Panc1 (cell line): Measurements from ENCODE around the gene CLCN4. TPM values are rescaled to one million over a fixed set of nuclear protein-coding genes. Genes with fewer than 3 reads are reported as not detected.

Source experiments
- ATAC-seq: fragments of 200-7000 bp; cut with Tn5 transposase; 2 replicates; pipeline ENCODE4 v1.9.1; 2020; ENCODE audit warnings: mild to moderate bottlenecking, moderate library complexity
- BruUV-seq: library from RNA; stranded (reverse); fragments of 400-500 nt; replicated peaks from 2 replicates; lab custom pipeline; 2021; lab: Mats Ljungman, UMichigan
- CTCF ChIA-PET: fragments of 300-600 bp; sonication (Branson Sonifier 250); formaldehyde crosslinking; loops from one replicate; lab custom pipeline; 2022; ENCODE audit warnings: antibody characterized with exemption; lab: Charles Lee
- POLR2A ChIA-PET: fragments of 300-600 bp; sonication (Branson Sonifier 250); formaldehyde crosslinking; loops from one replicate; lab custom pipeline; 2022; ENCODE audit warnings: antibody characterized with exemption; lab: Charles Lee
- DNase-seq: peaks from one replicate; pipeline ENCODE4 v3.0.0-alpha.2; 2010; ENCODE audit warnings: low read depth, low spot score
- H3K27ac ChIP-seq: 2 replicates; pipeline ENCODE4 v1.5.1; 2011; ENCODE audit warnings: mild to moderate bottlenecking, low read length, inconsistent platforms
- H3K27me3 ChIP-seq: fragments of 200-500 bp; sonication (Bioruptor generic); 2 replicates; pipeline ENCODE4 v1.6.0; 2014; ENCODE audit warnings: low read length, inconsistent platforms; ENCODE audit not compliant: control insufficient read depth, insufficient read depth
- H3K36me3 ChIP-seq: fragments of 200-500 bp; sonication (Bioruptor generic); 2 replicates; pipeline ENCODE4 v1.5.1; 2014; ENCODE audit warnings: inconsistent platforms, mild to moderate bottlenecking, low read length, moderate library complexity; ENCODE audit not compliant: control insufficient read depth, insufficient read depth
- H3K4me1 ChIP-seq: 2 replicates; pipeline ENCODE4 v1.5.1; 2011; ENCODE audit warnings: inconsistent platforms, mild to moderate bottlenecking, low read length, moderate library complexity; ENCODE audit not compliant: control insufficient read depth, insufficient read depth
- H3K4me3 ChIP-seq, 2 experiments: 2 replicates each; pipeline ENCODE4 v1.5.1; 2011 to 2012; ENCODE audit warnings: low read depth in 2 of 2, low read length in 2 of 2, mild to moderate bottlenecking in 2 of 2, inconsistent platforms in 1 of 2, moderate library complexity in 1 of 2
- H3K9me3 ChIP-seq: fragments of 200-500 bp; sonication (Bioruptor generic); 2 replicates; pipeline ENCODE4 v1.5.1; 2014; ENCODE audit warnings: low read depth, mild to moderate bottlenecking, inconsistent platforms, low read length, moderate library complexity; ENCODE audit not compliant: control insufficient read depth, insufficient read depth
- POLR2AphosphoS5 ChIP-seq: IDR thresholded peaks from 2 replicates; pipeline ENCODE4 v1.6.1; 2012; ENCODE audit warnings: mild to moderate bottlenecking, low read depth, low read length, moderate library complexity
- SIN3A ChIP-seq: IDR thresholded peaks from 2 replicates; pipeline ENCODE4 v1.6.1; 2012; ENCODE audit warnings: low read depth, mild to moderate bottlenecking, low read length, moderate library complexity, borderline replicate concordance; ENCODE audit not compliant: insufficient read depth
- TCF7L2 ChIP-seq: IDR thresholded peaks from 2 replicates; pipeline ENCODE4 v1.6.1; 2011; ENCODE audit warnings: mild to moderate bottlenecking, low read depth, low read length, inconsistent platforms
- in situ Hi-C: cut with HindIII; loops from 2 replicates; pipeline ENCODE4 v1.10.0; 2016; ENCODE audit warnings: low sequenced_read_pairs, low pct_unique_long_range_greater_than_20kb
- intact Hi-C: fragments of 100-400 bp; cut with micrococcal nuclease; formaldehyde crosslinking; loops from one replicate; pipeline ENCODE4 v1.10.0; 2022; ENCODE audit not compliant: unreplicated experiment
- total RNA-seq: library from RNA; stranded (reverse); gene quantifications from one replicate; pipeline ENCODE4 v1.2.1, GENCODE V29; 2021; ENCODE audit not compliant: unreplicated experiment
- TF ChIP-seq, protein P1 (sequence below), 2 experiments: IDR thresholded peaks; 2 replicates each; pipeline ENCODE4 v1.6.1; 2011 to 2012; ENCODE audit warnings: low read depth in 2 of 2, control low read depth in 1 of 2, low read length in 1 of 2, mild to moderate bottlenecking in 1 of 2, moderate library complexity in 1 of 2; ENCODE audit not compliant: insufficient read depth in 1 of 2
- TF ChIP-seq, protein P2 (sequence below): fragments of 450-650 bp; IDR thresholded peaks from 2 replicates; pipeline ENCODE4 v1.5.1; 2017; ENCODE audit warnings: mild to moderate bottlenecking

CLCN4 gene
- total RNA-seq, 1 experiment from 2014 or later = 2.5 TPM

DNA sequence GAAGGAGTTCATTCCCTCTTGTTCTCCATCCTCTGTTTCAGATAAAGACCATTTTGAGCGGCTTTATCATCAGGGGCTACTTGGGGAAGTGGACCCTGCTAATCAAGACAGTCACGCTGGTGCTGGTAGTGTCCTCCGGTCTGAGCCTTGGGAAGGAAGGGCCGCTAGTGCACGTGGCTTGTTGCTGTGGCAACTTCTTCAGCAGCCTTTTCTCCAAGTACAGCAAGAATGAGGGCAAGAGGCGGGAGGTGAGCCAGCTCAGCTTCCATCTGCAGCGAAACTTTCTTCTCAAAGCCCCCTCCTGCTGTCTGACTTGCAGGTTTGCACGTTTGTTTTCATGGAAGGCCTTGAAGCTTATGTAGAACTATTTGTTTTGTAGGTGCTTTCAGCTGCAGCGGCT is 49.5 kb downstream of the CLCN4 start:
- Histone ChIP-seq H3K27ac (no peak overlapping the region), H3K36me3 (no peaks in the 10 kb centered on the region), H3K9me3 (no peaks in the 10 kb centered on the region), H3K4me1 (no peaks in the 10 kb centered on the region), H3K4me3 (no peak overlapping the region), H3K27me3 (no peaks in the 10 kb centered on the region)
- TF ChIP-seq, protein P1, sequence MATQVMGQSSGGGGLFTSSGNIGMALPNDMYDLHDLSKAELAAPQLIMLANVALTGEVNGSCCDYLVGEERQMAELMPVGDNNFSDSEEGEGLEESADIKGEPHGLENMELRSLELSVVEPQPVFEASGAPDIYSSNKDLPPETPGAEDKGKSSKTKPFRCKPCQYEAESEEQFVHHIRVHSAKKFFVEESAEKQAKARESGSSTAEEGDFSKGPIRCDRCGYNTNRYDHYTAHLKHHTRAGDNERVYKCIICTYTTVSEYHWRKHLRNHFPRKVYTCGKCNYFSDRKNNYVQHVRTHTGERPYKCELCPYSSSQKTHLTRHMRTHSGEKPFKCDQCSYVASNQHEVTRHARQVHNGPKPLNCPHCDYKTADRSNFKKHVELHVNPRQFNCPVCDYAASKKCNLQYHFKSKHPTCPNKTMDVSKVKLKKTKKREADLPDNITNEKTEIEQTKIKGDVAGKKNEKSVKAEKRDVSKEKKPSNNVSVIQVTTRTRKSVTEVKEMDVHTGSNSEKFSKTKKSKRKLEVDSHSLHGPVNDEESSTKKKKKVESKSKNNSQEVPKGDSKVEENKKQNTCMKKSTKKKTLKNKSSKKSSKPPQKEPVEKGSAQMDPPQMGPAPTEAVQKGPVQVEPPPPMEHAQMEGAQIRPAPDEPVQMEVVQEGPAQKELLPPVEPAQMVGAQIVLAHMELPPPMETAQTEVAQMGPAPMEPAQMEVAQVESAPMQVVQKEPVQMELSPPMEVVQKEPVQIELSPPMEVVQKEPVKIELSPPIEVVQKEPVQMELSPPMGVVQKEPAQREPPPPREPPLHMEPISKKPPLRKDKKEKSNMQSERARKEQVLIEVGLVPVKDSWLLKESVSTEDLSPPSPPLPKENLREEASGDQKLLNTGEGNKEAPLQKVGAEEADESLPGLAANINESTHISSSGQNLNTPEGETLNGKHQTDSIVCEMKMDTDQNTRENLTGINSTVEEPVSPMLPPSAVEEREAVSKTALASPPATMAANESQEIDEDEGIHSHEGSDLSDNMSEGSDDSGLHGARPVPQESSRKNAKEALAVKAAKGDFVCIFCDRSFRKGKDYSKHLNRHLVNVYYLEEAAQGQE (IDR thresholded peaks at IDR 0.05; ENCODE audit: insufficient read depth in 1 of 2, low read depth in 2 of 2, low read length in 1 of 2) = no peak
- BruUV-seq = no TSS peak
- CTCF ChIA-PET = no interaction called here
- no peak for ATAC-seq
- POLR2A ChIA-PET = no interaction called here
- intact Hi-C loops (no loop called here), in situ Hi-C loops (no loop called here)
- no peak for DNase-seq

DNA sequence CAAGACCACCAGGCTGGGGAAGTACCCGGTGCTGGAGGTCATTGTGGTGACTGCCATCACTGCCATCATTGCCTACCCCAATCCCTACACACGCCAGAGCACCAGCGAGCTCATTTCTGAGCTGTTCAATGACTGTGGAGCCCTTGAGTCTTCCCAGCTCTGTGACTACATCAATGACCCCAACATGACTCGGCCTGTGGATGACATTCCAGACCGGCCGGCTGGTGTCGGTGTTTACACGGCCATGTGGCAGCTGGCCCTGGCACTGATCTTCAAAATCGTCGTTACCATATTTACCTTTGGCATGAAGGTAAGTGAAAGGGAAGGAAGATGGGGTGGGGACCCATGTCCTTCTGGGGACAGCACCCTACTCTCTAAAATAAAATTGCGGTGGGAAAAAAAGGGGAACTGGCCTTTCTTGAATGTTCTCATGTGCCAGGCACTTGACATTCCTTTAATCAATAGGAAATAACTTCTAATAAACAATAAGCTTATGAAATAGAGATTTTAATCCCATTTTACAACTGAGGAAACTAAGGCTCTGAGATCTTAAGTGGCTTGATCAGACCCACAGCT is 51.6 kb downstream of the CLCN4 start:
- CTCF ChIA-PET = no interaction called here
- H3K27me3 ChIP-seq = no peaks in the 10 kb centered on the region
- no TSS peak for BruUV-seq
- intact Hi-C loops (no loop called here), in situ Hi-C loops (no loop called here)
- H3K27ac ChIP-seq = no peak overlapping the region
- POLR2A ChIA-PET = no interaction called here
- no peaks in the 10 kb centered on the region for H3K4me1 ChIP-seq
- H3K36me3 ChIP-seq = no peaks in the 10 kb centered on the region
- DNase-seq (no peak), ATAC-seq (no peak)
- TF ChIP-seq TCF7L2 (no peak), POLR2AphosphoS5 (no peak), SIN3A (no peak)
- TF ChIP-seq, protein P1 (IDR thresholded peaks at IDR 0.05; ENCODE audit: insufficient read depth in 1 of 2, low read depth in 2 of 2, low read length in 1 of 2) = no peak
- TF ChIP-seq, protein P2, sequence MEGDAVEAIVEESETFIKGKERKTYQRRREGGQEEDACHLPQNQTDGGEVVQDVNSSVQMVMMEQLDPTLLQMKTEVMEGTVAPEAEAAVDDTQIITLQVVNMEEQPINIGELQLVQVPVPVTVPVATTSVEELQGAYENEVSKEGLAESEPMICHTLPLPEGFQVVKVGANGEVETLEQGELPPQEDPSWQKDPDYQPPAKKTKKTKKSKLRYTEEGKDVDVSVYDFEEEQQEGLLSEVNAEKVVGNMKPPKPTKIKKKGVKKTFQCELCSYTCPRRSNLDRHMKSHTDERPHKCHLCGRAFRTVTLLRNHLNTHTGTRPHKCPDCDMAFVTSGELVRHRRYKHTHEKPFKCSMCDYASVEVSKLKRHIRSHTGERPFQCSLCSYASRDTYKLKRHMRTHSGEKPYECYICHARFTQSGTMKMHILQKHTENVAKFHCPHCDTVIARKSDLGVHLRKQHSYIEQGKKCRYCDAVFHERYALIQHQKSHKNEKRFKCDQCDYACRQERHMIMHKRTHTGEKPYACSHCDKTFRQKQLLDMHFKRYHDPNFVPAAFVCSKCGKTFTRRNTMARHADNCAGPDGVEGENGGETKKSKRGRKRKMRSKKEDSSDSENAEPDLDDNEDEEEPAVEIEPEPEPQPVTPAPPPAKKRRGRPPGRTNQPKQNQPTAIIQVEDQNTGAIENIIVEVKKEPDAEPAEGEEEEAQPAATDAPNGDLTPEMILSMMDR = no peak
- H3K4me3 ChIP-seq = no peak overlapping the region
- no peaks in the 10 kb centered on the region for H3K9me3 ChIP-seq
